Measurements from ENCODE around the gene GTF2IRD1. TPM values are rescaled to one million over a fixed set of nuclear protein-coding genes. Genes with fewer than 3 reads are reported as not detected.
"Not testable (repeated sequence)": the region's sequence is repeated elsewhere in the genome, so short reads cannot be mapped to it uniquely, and the experiment has no call there.

Gene GTF2IRD1
- total RNA-seq, 1 donor, result 1.1 TPM

GRCh38 chr7:74544706-74545469, 91.2 kb downstream of the GTF2IRD1 start:
- DNase-seq (ENCODE audit: low read depth in 2 of 3, low spot score in 2 of 3), result peak in 2 of 3 donors; percentile 47 to 69

GRCh38 chr7:74545921-74546320, 92.2 kb downstream of the GTF2IRD1 start:
- no peak for DNase-seq (ENCODE audit: low read depth in 2 of 3, low spot score in 2 of 3)

DNA sequence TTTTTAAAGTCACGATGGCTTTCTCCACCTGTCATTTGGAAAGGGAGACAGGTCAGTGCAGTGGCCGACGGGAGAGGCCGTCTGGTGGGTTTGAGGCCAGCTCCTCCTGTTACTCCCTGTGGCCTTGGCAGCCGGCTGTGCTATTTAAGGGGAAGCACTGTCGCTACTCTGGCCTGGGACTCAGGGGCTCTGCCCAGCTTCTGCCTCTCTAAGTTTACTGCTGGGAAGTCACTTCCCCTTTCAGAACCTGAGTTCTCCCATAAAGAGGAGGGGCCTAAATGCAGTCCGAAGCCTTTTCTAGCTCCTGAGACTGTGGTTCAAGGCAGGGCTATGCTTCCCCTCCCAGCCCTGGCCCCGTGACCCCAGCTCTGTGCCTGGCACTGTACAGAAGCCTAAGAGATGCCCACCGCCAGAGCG, 99.9 kb downstream of the GTF2IRD1 start:
- peak in 1 of 3 donors; percentile 48 for DNase-seq (ENCODE audit: low read depth in 2 of 3, low spot score in 2 of 3)

DNA sequence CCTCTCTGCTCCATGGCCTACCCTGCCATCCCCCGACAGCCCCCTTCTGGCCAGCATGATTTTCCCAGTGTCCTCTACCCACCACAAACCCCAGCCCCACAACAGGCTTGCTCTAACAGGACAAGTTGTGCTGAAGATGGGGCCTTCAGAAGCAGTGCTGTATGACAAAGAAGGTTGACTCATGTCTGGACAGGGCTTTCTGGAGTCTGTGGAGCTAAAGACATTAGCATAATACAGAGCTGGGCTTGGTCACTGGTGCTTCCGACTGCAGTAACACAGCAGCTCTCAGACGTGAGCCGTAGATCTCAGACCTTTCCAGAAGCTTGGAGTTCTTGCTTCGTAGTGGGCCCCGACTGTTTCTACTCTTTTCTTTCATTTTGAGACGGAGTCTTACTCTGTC, 100.5 kb downstream of the GTF2IRD1 start:
- DNase-seq (ENCODE audit: low read depth in 2 of 3, low spot score in 2 of 3), result no peak

DNA sequence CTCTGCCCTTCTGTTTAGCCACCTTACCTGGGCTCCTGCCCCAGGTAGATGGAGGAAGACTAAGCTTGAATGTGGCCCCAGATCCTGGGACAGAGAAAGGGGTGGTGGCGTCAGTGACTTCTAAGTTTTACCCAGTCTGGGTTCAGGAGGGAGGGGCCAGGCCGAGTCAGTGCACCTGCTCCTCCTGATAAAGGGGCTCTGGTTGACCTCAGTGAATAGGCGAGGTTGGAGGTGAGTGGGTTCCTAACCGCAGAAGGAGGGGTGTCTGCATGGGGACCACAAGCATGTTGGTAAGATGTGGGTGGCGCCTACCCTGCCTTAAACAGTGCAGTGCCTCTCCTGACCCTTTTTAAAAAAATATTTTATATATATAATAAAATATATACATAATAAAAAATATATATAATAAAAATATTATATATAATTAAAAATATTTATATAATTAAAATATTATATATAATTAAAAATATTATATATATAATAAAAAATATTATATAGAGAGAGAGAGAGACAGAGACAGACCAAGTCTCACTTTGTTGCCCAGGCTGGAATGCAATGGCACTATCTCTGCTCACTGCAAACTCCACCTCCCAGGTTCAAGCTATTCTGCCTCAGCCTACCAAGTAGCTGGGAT, 106.5 kb downstream of the GTF2IRD1 start:
- DNase-seq (ENCODE audit: low read depth in 2 of 3, low spot score in 2 of 3), result peak in 1 of 3 donors; percentile 31

DNA sequence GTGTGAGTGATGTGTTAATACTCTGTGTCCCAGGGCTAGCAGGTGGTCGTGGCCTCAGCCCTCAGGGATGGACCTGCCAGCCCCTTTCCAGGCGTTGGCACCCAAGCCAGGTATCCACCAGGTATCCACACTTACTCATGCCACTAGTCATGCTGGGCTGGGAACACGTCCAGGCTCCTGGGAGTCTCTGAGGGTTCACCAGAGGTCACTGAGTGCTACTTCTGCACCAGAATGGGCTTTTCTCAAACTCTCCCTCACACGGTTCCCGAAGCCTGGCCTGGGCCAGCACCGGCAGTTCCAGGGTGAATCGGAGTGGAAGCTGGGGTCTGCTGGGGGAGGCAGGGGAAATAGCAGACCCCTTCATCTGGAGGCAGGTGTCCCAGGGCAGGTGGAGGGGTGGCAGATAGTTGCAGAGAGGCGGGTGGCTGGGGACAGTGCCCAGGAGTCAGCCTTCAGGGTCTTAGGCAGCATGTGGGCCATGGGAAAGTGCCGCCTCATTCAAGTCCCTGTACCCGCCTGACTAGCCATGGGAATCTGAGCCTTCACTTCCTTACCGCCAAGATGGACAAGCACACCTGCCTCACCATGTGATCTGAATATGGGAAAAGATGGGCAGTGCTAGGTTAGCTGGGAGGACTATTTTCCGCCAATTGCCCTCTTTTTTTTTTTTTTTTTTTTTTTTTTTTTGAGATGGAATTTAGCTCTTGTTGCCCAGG, 108.3 kb downstream of the GTF2IRD1 start:
- DNase-seq (ENCODE audit: low read depth in 2 of 3, low spot score in 2 of 3), result no peak

DNA sequence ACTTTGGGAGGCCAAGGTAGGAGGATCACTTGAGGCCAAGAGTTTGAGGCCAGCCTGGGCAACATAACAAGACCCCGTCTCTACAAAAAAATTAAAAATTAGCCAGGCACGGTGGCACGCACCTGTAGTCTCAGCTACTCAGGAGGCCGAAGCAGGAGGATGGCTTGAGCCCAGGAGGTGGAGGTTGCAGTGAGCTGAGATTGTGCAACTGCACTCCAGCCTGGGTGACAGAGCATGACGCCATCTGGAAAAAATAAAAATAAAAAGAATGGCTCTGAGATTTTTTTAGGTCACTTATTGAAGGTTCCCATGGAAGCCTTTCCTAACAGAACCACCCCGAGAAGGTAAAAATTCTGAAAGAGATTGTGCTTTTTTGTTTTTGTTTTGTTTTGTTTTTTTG, 109.9 kb downstream of the GTF2IRD1 start:
- DNase-seq (ENCODE audit: low read depth in 2 of 3, low spot score in 2 of 3), result not testable (repeated sequence)

DNA sequence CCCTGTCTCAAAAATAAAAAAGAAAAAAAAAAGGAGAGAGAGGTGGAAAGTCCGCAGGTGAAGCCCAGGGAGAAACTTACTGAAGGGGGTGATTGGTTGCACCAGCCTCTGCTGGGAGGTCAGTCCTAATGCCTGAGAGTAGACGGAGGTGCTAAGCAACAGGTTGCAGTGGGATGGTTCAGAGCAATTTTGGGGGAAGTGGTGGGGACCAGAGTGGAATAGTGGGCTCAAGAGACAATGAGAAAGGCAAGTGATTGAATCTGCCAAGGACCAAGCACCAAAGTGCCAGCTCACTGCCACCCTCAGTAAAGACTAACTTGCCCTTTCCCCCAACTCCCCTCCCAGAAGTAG, 113.6 kb downstream of the GTF2IRD1 start:
- DNase-seq (ENCODE audit: low read depth in 2 of 3, low spot score in 2 of 3), result no peak

GRCh38 chr7:74568658-74569057, 115.0 kb downstream of the GTF2IRD1 start:
- DNase-seq (ENCODE audit: low read depth in 2 of 3, low spot score in 2 of 3), result no peak

- DNase-seq (ENCODE audit: low read depth in 2 of 3, low spot score in 2 of 3), result no peak
Observed at GRCh38 chr7:74569501-74570075, 115.9 kb downstream of the GTF2IRD1 start.

DNA sequence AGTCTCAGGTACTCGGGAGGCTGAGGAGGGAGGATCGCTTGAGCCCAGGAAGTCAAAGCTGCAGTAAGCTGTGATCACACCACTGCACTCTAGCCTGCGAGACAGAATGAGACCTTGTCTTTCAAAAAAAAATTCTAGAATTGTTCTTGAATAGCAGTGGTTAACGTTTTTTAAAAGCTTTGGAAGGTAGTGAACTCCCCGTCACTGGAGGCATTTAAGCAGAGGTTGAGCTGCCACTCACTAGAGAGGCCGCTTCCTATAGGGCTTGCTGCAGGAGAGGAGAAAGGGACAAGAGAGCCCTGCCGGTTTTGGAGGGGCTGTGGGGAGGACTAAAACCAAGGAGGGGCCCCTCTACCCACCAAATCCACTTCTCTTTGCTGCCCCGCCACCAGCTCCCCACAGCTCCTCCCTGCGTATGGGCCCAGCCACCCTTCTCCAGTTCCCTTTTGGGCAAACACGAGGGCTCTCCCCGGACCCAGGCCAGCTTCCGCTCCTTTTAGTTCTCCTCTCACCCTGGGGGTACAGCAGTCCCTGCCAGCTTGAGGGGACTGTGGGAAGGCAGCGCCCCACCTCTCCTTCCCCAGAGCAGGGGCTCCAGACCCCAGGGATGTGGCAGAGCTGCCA, 116.9 kb downstream of the GTF2IRD1 start:
- DNase-seq (ENCODE audit: low read depth in 2 of 3, low spot score in 2 of 3), result no peak

DNA sequence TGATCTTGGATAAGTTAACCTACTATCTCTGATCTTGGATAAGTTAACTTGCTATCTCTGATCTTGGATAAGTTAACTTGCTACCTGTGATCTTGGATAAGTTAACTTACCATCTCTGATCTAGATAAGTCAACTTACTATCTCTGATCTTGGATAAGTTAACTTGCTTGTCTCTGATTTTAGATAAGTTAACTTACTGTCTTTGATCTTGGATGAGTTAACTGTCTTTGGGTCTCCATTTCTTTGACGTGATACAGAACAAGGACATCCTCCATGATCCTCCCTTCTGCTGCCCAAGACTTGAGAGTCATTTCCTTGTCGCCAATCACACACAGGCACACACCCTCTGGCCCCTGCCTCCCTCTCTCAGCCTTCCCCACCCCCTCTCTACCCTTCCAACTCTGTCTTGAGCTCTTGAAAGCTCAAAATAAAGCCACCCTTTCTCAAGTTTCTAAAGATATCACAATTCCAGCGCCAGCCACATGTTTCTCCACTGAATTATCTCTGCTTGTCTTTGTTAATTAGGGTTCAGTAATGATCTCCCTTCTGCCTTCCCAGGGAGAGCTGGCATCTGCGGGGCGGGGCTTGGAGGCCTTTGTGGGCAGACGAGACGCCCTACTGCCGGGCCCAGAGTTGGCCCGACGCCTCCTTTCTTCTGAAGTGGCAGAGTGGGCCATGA, 118.7 kb downstream of the GTF2IRD1 start:
- DNase-seq (ENCODE audit: low read depth in 2 of 3, low spot score in 2 of 3), result no peak

- no peak for DNase-seq (ENCODE audit: low read depth in 2 of 3, low spot score in 2 of 3)
Observed at GRCh38 chr7:74573512-74573911, 119.8 kb downstream of the GTF2IRD1 start.

GRCh38 chr7:74575083-74575784, 121.5 kb downstream of the GTF2IRD1 start:
- DNase-seq (ENCODE audit: low read depth in 2 of 3, low spot score in 2 of 3), result no peak

DNA sequence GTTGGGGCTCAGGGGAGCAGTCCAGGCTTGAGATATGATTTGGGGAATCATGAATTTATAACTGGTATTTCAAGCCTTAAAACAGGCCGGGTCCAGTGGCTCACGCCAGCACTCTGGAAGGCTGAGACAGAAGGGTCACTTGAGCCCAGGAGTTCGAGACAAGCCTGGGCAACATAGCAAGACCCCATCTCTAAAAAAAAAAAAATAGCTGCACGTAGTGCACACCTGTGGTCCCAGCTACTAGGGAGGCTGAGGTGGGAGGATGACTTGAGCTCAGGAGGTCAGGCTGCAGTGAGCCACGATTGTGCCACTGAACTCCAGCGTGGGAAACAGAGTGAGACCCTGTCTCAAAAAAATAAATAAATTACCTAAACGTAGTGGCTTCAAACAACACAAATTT, 122.1 kb downstream of the GTF2IRD1 start:
- no peak for DNase-seq (ENCODE audit: low read depth in 2 of 3, low spot score in 2 of 3)

GRCh38 chr7:74579800-74580685, 126.3 kb downstream of the GTF2IRD1 start:
- no peak for DNase-seq (ENCODE audit: low read depth in 2 of 3, low spot score in 2 of 3)

- DNase-seq (ENCODE audit: low read depth in 2 of 3, low spot score in 2 of 3), result no peak
Observed at GRCh38 chr7:74581916-74582440, 128.3 kb downstream of the GTF2IRD1 start.

- DNase-seq (ENCODE audit: low read depth in 2 of 3, low spot score in 2 of 3), result no peak
Observed at GRCh38 chr7:74582447-74583039, 128.8 kb downstream of the GTF2IRD1 start.
